ENCODE results near the gene DDX46. TPM values are rescaled to one million over a fixed set of nuclear protein-coding genes. Genes with fewer than 3 reads are reported as not detected.
"Not testable (repeated sequence)": the region's sequence is repeated elsewhere in the genome, so short reads cannot be mapped to it uniquely, and the experiment has no call there.

Gene DDX46
- total RNA-seq, 1 experiment from 2014 or later, result 76.5 TPM

GRCh38 chr5:134833340-134834032, 74.9 kb downstream of the DDX46 start:
- intact Hi-C loops (cut with micrococcal nuclease; ENCODE audit: unreplicated experiment), result loop anchor here (10.0 kb wide), 1 partner anchor 49 kb away; no protein-coding TSS in a partner anchor
- no peak overlapping the region for H3K4me2 ChIP-seq
- H2AFZ ChIP-seq, result no peak overlapping the region
- H3K9me2 ChIP-seq (ENCODE audit: insufficient read depth), result no peaks in the 10 kb centered on the region
- H3F3A ChIP-seq (ENCODE audit: insufficient read depth, low read depth), result peaks cover 6% of the 10 kb centered on the region; the same call in 1 of the 2 replicates
- CTCF ChIA-PET, result no interaction called here
- no peaks in the 10 kb centered on the region for H4K20me1 ChIP-seq (ENCODE audit: insufficient read depth)
- POLR2A ChIA-PET (ENCODE audit: unreplicated experiment), result interaction anchor here (0.5 kb wide), 1 partner anchor 309 kb away, joined by 13 read pairs; no protein-coding TSS in a partner anchor
- H3K79me2 ChIP-seq (ENCODE audit: low read depth), result no peaks in the 10 kb centered on the region
- H3K27me3 ChIP-seq (ENCODE audit: insufficient read depth, low read depth), result no peaks in the 10 kb centered on the region
- no peaks in the 10 kb centered on the region for H3K9me3 ChIP-seq (ENCODE audit: insufficient read depth, low read depth)
- no peaks in the 10 kb centered on the region for H3K4me1 ChIP-seq (replicated peaks; ENCODE audit: insufficient read depth)
- no peak overlapping the region for H3K27ac ChIP-seq
- DNase-seq, result no peak
- TF ChIP-seq CTCF (conservative IDR thresholded peaks at IDR 0.05) (no peak), EZH2 (IDR thresholded peaks at IDR 0.05; ENCODE audit: low read depth) (no peak)
- peaks cover 11% of the 10 kb centered on the region; the same call in 1 of the 2 replicates for H3K36me3 ChIP-seq (ENCODE audit: low read depth)
- H3K4me3 ChIP-seq, result no peak overlapping the region
- no TSS peak for BruUV-seq (replicated peaks)

- CTCF ChIA-PET, result no interaction called here
- H4K20me1 ChIP-seq (ENCODE audit: insufficient read depth), result no peaks in the 10 kb centered on the region
- TF ChIP-seq CTCF (conservative IDR thresholded peaks at IDR 0.05) (no peak), EZH2 (IDR thresholded peaks at IDR 0.05; ENCODE audit: low read depth) (no peak)
- no peaks in the 10 kb centered on the region for H3K9me2 ChIP-seq (ENCODE audit: insufficient read depth)
- intact Hi-C loops (cut with micrococcal nuclease; ENCODE audit: unreplicated experiment), result loop anchor here (10.0 kb wide), 1 partner anchor 51 kb away; no protein-coding TSS in a partner anchor
- H3K9me3 ChIP-seq (ENCODE audit: insufficient read depth, low read depth), result no peaks in the 10 kb centered on the region
- no TSS peak for BruUV-seq (replicated peaks)
- H3K79me2 ChIP-seq (ENCODE audit: low read depth), result no peaks in the 10 kb centered on the region
- no peak for DNase-seq
- POLR2A ChIA-PET (ENCODE audit: unreplicated experiment), result no interaction called here
- H3K4me3 ChIP-seq, result no peak overlapping the region
- no peak overlapping the region for H2AFZ ChIP-seq
- no peak overlapping the region for H3K27ac ChIP-seq
- no peaks in the 10 kb centered on the region for H3K36me3 ChIP-seq (ENCODE audit: low read depth)
- H3K4me2 ChIP-seq, result no peak overlapping the region
- no peaks in the 10 kb centered on the region for H3K27me3 ChIP-seq (ENCODE audit: insufficient read depth, low read depth)
- H3F3A ChIP-seq (ENCODE audit: insufficient read depth, low read depth), result peaks cover 12% of the 10 kb centered on the region; the same call in 1 of the 2 replicates
- H3K4me1 ChIP-seq (replicated peaks; ENCODE audit: insufficient read depth), result no peaks in the 10 kb centered on the region
These were observed 77.0 kb downstream of the DDX46 start for GRCh38 chr5:134835623-134836022.

- Histone ChIP-seq H2AFZ (no peak overlapping the region), H4K20me1 (ENCODE audit: insufficient read depth) (no peaks in the 10 kb centered on the region), H3K79me2 (ENCODE audit: low read depth) (no peaks in the 10 kb centered on the region), H3K36me3 (ENCODE audit: low read depth) (no peaks in the 10 kb centered on the region), H3K4me1 (replicated peaks; ENCODE audit: insufficient read depth) (peaks cover 7% of the 10 kb centered on the region), H3K4me2 (no peak overlapping the region), H3K27ac (no peak overlapping the region), H3K27me3 (ENCODE audit: insufficient read depth, low read depth) (no peaks in the 10 kb centered on the region), H3K9me3 (ENCODE audit: insufficient read depth, low read depth) (no peaks in the 10 kb centered on the region), H3K9me2 (ENCODE audit: insufficient read depth) (no peaks in the 10 kb centered on the region), H3K4me3 (no peak overlapping the region), H3F3A (ENCODE audit: insufficient read depth, low read depth) (peaks cover 27% of the 10 kb centered on the region)
- intact Hi-C loops (cut with micrococcal nuclease; ENCODE audit: unreplicated experiment), result loop anchor here (10.0 kb wide), 1 partner anchor 53 kb away; no protein-coding TSS in a partner anchor
- no TSS peak for BruUV-seq (replicated peaks)
- DNase-seq, result no peak
- TF ChIP-seq EZH2 (IDR thresholded peaks at IDR 0.05; ENCODE audit: low read depth), result no peak
- no peak for TF ChIP-seq CTCF (conservative IDR thresholded peaks at IDR 0.05)
- ChIA-PET POLR2A (ENCODE audit: unreplicated experiment) (interaction anchor here (0.6 kb wide), 1 partner anchor 191 kb away, joined by 6 read pairs; no protein-coding TSS in a partner anchor), CTCF (no interaction called here)
These were observed 79.1 kb downstream of the DDX46 start for GRCh38 chr5:134837530-134838181.

- Histone ChIP-seq H3F3A (ENCODE audit: insufficient read depth, low read depth) (peaks cover 32% of the 10 kb centered on the region), H3K4me1 (replicated peaks; ENCODE audit: insufficient read depth) (peaks cover 14% of the 10 kb centered on the region)
- H3K79me2 ChIP-seq (ENCODE audit: low read depth); H4K20me1 ChIP-seq (ENCODE audit: insufficient read depth); CTCF ChIA-PET; H3K4me3 ChIP-seq; H3K4me2 ChIP-seq; POLR2A ChIA-PET (ENCODE audit: unreplicated experiment); H3K27me3 ChIP-seq (ENCODE audit: insufficient read depth, low read depth); H2AFZ ChIP-seq; H3K27ac ChIP-seq; DNase-seq; H3K9me3 ChIP-seq (ENCODE audit: insufficient read depth, low read depth); H3K9me2 ChIP-seq (ENCODE audit: insufficient read depth); BruUV-seq (replicated peaks); H3K36me3 ChIP-seq (ENCODE audit: low read depth): not testable (repeated sequence)
- intact Hi-C loops (cut with micrococcal nuclease; ENCODE audit: unreplicated experiment), result loop anchor here (10.0 kb wide), 1 partner anchor 54 kb away; no protein-coding TSS in a partner anchor
These were observed 79.8 kb downstream of the DDX46 start for GRCh38 chr5:134838361-134838760.
